HL-60 (cell line): ENCODE results near the gene ATP10B.

Experiments
- CTCF ChIP-seq: IDR thresholded peaks from one replicate; pipeline ENCODE4 v1.5.1; 2011; ENCODE audit warnings: low read length, control low read depth, inconsistent platforms; ENCODE audit not compliant: insufficient read depth
- GABPA ChIP-seq: IDR thresholded peaks from 2 replicates; pipeline ENCODE4 v1.6.1; 2012; ENCODE audit warnings: low read depth
- POLR2AphosphoS5 ChIP-seq: IDR thresholded peaks from 2 replicates; pipeline ENCODE4 v1.6.1; 2012; ENCODE audit warnings: low read depth
- REST ChIP-seq: IDR thresholded peaks from 2 replicates; pipeline ENCODE4 v1.6.1; 2012; ENCODE audit warnings: low read depth; ENCODE audit not compliant: insufficient replicate concordance
- SPI1 ChIP-seq: IDR thresholded peaks from 2 replicates; pipeline ENCODE4 v1.6.1; 2012; ENCODE audit warnings: low read depth, mild to moderate bottlenecking, borderline replicate concordance

- TF ChIP-seq CTCF: no peak
- TF ChIP-seq GABPA: no peak
- TF ChIP-seq REST: no peak
- TF ChIP-seq POLR2AphosphoS5: no peak
- no peak for TF ChIP-seq SPI1
Measured at GRCh38 chr5:160637357-160638090, 214.5 kb downstream of the ATP10B start.
